ENCODE measurements around the gene SPEN. TPM values are rescaled to one million over a fixed set of nuclear protein-coding genes. Genes with fewer than 3 reads are reported as not detected.

SPEN gene
- polyA plus RNA-seq, 1 donor from 2014 or later: 7.1 TPM

DNA sequence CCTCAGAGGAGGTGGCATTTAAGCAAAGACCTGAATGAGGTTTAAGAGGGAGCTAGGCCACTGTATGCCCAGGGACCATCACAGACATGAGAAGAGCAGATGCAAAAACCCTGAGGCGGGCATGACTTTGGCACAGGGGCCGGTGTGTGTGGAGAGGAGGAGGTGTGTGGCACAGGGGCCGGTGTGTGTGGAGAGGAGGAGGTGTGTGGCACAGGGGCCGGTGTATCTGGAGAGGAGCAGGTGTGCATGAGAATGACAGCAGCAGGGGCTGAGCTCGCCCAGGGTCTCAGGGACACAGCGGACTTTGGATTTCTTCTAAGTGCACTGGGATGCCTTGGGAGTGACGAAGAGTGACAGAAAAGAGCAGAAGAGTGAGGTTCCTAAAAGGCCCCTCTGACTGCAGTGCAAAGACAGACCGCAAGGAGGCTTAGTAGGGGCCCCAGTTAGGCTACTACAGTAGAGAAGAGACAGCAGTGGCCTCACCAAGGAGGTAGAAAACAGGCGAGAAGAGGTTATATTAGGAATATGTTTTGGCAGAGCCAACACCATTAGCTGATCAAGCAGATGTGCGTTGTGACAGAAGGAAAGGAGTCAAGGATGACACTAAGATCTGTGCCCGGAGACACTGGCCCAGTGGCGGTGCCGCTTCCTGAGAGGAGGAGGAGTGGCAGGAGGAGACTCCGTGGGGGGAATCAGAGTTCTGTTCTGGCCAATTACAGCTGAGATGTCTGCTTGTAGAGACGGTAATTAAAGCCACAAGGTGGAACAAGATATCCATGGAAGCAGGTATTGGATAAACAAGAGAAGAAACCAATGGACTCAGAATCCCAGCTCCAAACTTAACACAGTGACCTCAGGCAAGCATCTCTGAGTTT is 110.0 kb downstream of the SPEN start:
- Histone ChIP-seq H3K4me2 (ENCODE audit: low read length) (no peak overlapping the region), H3K36me3 (ENCODE audit: insufficient read depth, low read length) (no peaks in the 10 kb centered on the region), H3K27ac (ENCODE audit: low read length) (no peak overlapping the region), H2AFZ (ENCODE audit: low read depth, low read length) (no peak overlapping the region), H3K9ac (ENCODE audit: low read length) (no peak overlapping the region), H3K9me3 (ENCODE audit: low read length) (no peaks in the 10 kb centered on the region), H3K4me3 (ENCODE audit: low read length) (no peak overlapping the region), H3K79me2 (replicated peaks; ENCODE audit: insufficient read depth, low read length) (peaks cover 4% of the 10 kb centered on the region), H4K20me1 (ENCODE audit: insufficient read depth) (peaks cover 2% of the 10 kb centered on the region), H3K27me3 (ENCODE audit: insufficient read depth, low read depth, low read length) (no peaks in the 10 kb centered on the region), H3K9me2 (ENCODE audit: insufficient read depth, low read length) (no peaks in the 10 kb centered on the region), H3F3A (ENCODE audit: insufficient read depth, low read length, poor library complexity, severe bottlenecking) (no peaks in the 10 kb centered on the region)
- no peak for TF ChIP-seq TAF1 (IDR thresholded peaks at IDR 0.05; ENCODE audit: low read depth)
- TF ChIP-seq EZH2 (IDR thresholded peaks at IDR 0.05; ENCODE audit: borderline replicate concordance, insufficient read depth, low read length, poor library complexity, severe bottlenecking): no peak

DNA sequence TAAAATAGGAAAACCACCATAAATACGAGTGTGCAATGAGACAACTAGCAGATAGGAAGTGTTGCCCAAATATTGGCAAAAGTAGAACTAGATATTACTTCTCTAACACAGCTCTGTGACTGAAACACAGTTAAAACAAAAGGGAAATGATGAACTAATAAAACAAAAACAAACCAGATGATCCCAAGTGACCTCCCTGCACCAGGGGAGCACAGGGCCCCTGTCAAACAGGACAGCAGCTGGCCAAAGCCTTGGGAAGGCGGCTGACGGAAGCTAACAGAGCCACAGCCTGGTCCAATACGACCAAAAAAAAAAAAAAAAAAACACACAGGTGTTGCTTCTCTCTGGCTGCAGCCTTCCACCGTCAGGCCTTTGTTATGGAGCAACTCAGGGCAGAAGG is 110.6 kb downstream of the SPEN start:
- no peak overlapping the region for H3K4me2 ChIP-seq (ENCODE audit: low read length)
- H3K27ac ChIP-seq (ENCODE audit: low read length): no peak overlapping the region
- no peaks in the 10 kb centered on the region for H4K20me1 ChIP-seq (ENCODE audit: insufficient read depth)
- H3K4me3 ChIP-seq (ENCODE audit: low read length): no peak overlapping the region
- no peaks in the 10 kb centered on the region for H3K9me3 ChIP-seq (ENCODE audit: low read length)
- no peaks in the 10 kb centered on the region for H3F3A ChIP-seq (ENCODE audit: insufficient read depth, low read length, poor library complexity, severe bottlenecking)
- TF ChIP-seq EP300 (conservative IDR thresholded peaks at IDR 0.05; ENCODE audit: poor library complexity, severe bottlenecking) (no peak), TAF1 (IDR thresholded peaks at IDR 0.05; ENCODE audit: low read depth) (no peak), MXI1 (conservative IDR thresholded peaks at IDR 0.05; ENCODE audit: poor library complexity, severe bottlenecking) (no peak), SMC3 (conservative IDR thresholded peaks at IDR 0.05; ENCODE audit: poor library complexity) (no peak), POLR2AphosphoS5 (IDR thresholded peaks at IDR 0.05) (no peak), RAD21 (conservative IDR thresholded peaks at IDR 0.05) (no peak), EZH2 (IDR thresholded peaks at IDR 0.05; ENCODE audit: borderline replicate concordance, insufficient read depth, low read length, poor library complexity, severe bottlenecking) (no peak)
- TF ChIP-seq, protein P1, sequence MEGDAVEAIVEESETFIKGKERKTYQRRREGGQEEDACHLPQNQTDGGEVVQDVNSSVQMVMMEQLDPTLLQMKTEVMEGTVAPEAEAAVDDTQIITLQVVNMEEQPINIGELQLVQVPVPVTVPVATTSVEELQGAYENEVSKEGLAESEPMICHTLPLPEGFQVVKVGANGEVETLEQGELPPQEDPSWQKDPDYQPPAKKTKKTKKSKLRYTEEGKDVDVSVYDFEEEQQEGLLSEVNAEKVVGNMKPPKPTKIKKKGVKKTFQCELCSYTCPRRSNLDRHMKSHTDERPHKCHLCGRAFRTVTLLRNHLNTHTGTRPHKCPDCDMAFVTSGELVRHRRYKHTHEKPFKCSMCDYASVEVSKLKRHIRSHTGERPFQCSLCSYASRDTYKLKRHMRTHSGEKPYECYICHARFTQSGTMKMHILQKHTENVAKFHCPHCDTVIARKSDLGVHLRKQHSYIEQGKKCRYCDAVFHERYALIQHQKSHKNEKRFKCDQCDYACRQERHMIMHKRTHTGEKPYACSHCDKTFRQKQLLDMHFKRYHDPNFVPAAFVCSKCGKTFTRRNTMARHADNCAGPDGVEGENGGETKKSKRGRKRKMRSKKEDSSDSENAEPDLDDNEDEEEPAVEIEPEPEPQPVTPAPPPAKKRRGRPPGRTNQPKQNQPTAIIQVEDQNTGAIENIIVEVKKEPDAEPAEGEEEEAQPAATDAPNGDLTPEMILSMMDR (IDR thresholded peaks at IDR 0.05; ENCODE audit: poor library complexity, severe bottlenecking): no peak
- TF ChIP-seq, protein P2, sequence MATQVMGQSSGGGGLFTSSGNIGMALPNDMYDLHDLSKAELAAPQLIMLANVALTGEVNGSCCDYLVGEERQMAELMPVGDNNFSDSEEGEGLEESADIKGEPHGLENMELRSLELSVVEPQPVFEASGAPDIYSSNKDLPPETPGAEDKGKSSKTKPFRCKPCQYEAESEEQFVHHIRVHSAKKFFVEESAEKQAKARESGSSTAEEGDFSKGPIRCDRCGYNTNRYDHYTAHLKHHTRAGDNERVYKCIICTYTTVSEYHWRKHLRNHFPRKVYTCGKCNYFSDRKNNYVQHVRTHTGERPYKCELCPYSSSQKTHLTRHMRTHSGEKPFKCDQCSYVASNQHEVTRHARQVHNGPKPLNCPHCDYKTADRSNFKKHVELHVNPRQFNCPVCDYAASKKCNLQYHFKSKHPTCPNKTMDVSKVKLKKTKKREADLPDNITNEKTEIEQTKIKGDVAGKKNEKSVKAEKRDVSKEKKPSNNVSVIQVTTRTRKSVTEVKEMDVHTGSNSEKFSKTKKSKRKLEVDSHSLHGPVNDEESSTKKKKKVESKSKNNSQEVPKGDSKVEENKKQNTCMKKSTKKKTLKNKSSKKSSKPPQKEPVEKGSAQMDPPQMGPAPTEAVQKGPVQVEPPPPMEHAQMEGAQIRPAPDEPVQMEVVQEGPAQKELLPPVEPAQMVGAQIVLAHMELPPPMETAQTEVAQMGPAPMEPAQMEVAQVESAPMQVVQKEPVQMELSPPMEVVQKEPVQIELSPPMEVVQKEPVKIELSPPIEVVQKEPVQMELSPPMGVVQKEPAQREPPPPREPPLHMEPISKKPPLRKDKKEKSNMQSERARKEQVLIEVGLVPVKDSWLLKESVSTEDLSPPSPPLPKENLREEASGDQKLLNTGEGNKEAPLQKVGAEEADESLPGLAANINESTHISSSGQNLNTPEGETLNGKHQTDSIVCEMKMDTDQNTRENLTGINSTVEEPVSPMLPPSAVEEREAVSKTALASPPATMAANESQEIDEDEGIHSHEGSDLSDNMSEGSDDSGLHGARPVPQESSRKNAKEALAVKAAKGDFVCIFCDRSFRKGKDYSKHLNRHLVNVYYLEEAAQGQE (IDR thresholded peaks at IDR 0.05; ENCODE audit: borderline replicate concordance): no peak
- no peak overlapping the region for H3K9ac ChIP-seq (ENCODE audit: low read length)
- H2AFZ ChIP-seq (ENCODE audit: low read depth, low read length): no peak overlapping the region
- H3K36me3 ChIP-seq (ENCODE audit: insufficient read depth, low read length): no peaks in the 10 kb centered on the region
- peaks cover 4% of the 10 kb centered on the region for H3K79me2 ChIP-seq (replicated peaks; ENCODE audit: insufficient read depth, low read length)
- no peaks in the 10 kb centered on the region for H3K27me3 ChIP-seq (ENCODE audit: insufficient read depth, low read depth, low read length)
- no peaks in the 10 kb centered on the region for H3K9me2 ChIP-seq (ENCODE audit: insufficient read depth, low read length)

Data from neural cell (in vitro differentiated cells).